Astrocyte (in vitro differentiated cells and primary cell): ENCODE results near the gene ATP5F1D.

Experiments used
- CTCF ChIP-seq: IDR thresholded peaks from 2 replicates; pipeline ENCODE4 v1.5.1; 2011; ENCODE audit warnings: low read depth, mild to moderate bottlenecking, inconsistent platforms, low read length, moderate library complexity; ENCODE audit not compliant: insufficient read depth
- EZH2 ChIP-seq: IDR thresholded peaks from 2 replicates; pipeline ENCODE4 v1.6.1; 2012; ENCODE audit warnings: mild to moderate bottlenecking, low read length, inconsistent platforms; ENCODE audit not compliant: insufficient read depth

GRCh38 chr19:1220477-1220930 lies 21.0 kb upstream of the ATP5F1D start:
- TF ChIP-seq CTCF: peak; percentile 3
- no peak for TF ChIP-seq EZH2
